Panc1 (cell line): Measurements from ENCODE around the gene RGS10.
"Not testable (repeated sequence)": the region's sequence is repeated elsewhere in the genome, so short reads cannot be mapped to it uniquely, and the experiment has no call there.

Experiments used
- CTCF ChIP-seq: fragments of 450-650 bp; IDR thresholded peaks from 2 replicates; pipeline ENCODE4 v1.5.1; 2017; ENCODE audit warnings: mild to moderate bottlenecking
- POLR2AphosphoS5 ChIP-seq: IDR thresholded peaks from 2 replicates; pipeline ENCODE4 v1.6.1; 2012; ENCODE audit warnings: mild to moderate bottlenecking, low read depth, low read length, moderate library complexity
- REST ChIP-seq, 2 experiments: IDR thresholded peaks; 2 replicates each; pipeline ENCODE4 v1.6.1; 2011 to 2012; ENCODE audit warnings: low read depth in 2 of 2, control low read depth in 1 of 2, low read length in 1 of 2, mild to moderate bottlenecking in 1 of 2, moderate library complexity in 1 of 2; ENCODE audit not compliant: insufficient read depth in 1 of 2

DNA sequence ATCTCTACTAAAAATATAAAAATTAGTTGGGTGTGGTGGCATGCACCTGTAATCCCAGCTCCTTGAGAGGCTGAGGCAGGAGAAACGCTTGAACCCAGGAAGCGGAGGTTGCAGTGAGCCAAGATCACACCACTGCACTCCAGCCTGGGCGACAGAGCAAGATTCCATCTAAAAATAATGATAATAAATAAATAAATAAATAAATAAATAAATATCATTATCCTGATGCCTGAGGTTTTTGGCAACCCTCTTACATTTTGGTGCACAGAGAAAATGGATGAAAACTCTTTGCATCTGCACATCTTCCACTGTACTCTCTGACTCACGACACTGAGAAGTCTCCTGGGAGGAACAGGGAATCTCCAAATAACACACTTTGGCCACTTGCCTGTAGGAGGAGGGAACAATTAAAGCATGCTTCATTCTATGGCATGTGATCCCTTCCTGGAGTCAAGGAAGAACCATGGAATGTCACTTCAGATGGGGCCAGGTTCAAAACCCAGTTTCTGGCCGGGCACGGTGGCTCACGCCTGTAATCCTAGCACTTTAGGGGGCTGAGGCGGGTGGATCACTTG is 13.8 kb downstream of the RGS10 start:
- not testable (repeated sequence) for TF ChIP-seq CTCF; REST (IDR thresholded peaks at IDR 0.05; ENCODE audit: insufficient read depth in 1 of 2, low read depth in 2 of 2, low read length in 1 of 2); POLR2AphosphoS5
